Heart left ventricle (tissue), 13 donors: ENCODE data around the gene TMCO6.
"Not testable (repeated sequence)": the region's sequence is repeated elsewhere in the genome, so short reads cannot be mapped to it uniquely, and the experiment has no call there.

Experiments
- CTCF ChIP-seq, 12 donors: fragments of 200-600 bp; sonication (generic) in 4 of 12; IDR thresholded peaks; one replicate each; pipeline versions ENCODE4 v1.5.0 to v1.8.0; 2018 to 2022; ENCODE audit warnings: antibody characterized with exemption in 12 of 12, mild to moderate bottlenecking in 5 of 12
- POLR2A ChIP-seq, 2 donors: fragments of 450-650 bp; IDR thresholded peaks; one replicate each; pipeline ENCODE4 v1.6.1; 2017; ENCODE audit warnings: antibody characterized with exemption in 2 of 2, mild to moderate bottlenecking in 2 of 2, moderate library complexity in 2 of 2
- donor health status: ischemic (EF 13 %, LVEDD 7.1; RV severe dilation, severe dysfunction).
- donor health status: DM: no; HTN: yes; CAD: no.
- donor health status: DM: no; HTN: no; CAD: no.
- donor health status: ischemic (EF 25% LVEDD 6.9; RV normal size, moderate dysfunction).
- donor health status: ischemic (EF 25% LVEDD 5.7; RV mildly dilated, moderate dysfunction).
- donor health status: ischemic (EF 35%, LVEDD 5.7; RV mildly dilated, moderate dysfunction).
- donor health status: nonischemic (EF 11% LVEDD 7.7; RV severe dilation, severe dysfunction).
- donor health status: DM: yes; HTN: yes; CAD: no.
- donor health status: PGD.
- donor health status: ischemic (EF 29% LVEDD 5.4; RV normal size, mild dysfunction).
- donor health status: nonischemic (EF 23%, LVEDD 6.1; RV moderate dilation, normal function).

GRCh38 chr5:140624886-140625285 lies 14.4 kb upstream of the TMCO6 start:
- not testable (repeated sequence) for TF ChIP-seq CTCF, POLR2A (IDR thresholded peaks at IDR 0.05)
